ENCODE data around the gene ADARB2.
"Not testable (repeated sequence)": the region's sequence is repeated elsewhere in the genome, so short reads cannot be mapped to it uniquely, and the experiment has no call there.

ADARB2 gene

GRCh38 chr10:1422275-1422674, 315.1 kb downstream of the ADARB2 start:
- H3K4me2 ChIP-seq = peak overlapping the region; percentile 84
- no peak overlapping the region for H3K27ac ChIP-seq
- H3K4me3 ChIP-seq = no peak overlapping the region
- H3K9ac ChIP-seq = no peak overlapping the region
- no peaks in the 10 kb centered on the region for H3K36me3 ChIP-seq
- H4K20me1 ChIP-seq = peaks cover 8% of the 10 kb centered on the region; the same call in 1 of the 2 replicates
- no peak for TF ChIP-seq Cebpa-rat (IDR thresholded peaks at IDR 0.05)
- H3K9me3 ChIP-seq = peaks cover 4% of the 10 kb centered on the region; the same call in 1 of the 2 replicates
- H3K4me1 ChIP-seq = peaks cover 100% of the 10 kb centered on the region
- H3K27me3 ChIP-seq = no peaks in the 10 kb centered on the region

GRCh38 chr10:1420661-1421362, 316.5 kb downstream of the ADARB2 start:
- H3K4me1 ChIP-seq = peaks cover 97% of the 10 kb centered on the region
- no peaks in the 10 kb centered on the region for H3K27me3 ChIP-seq
- peak overlapping the region; percentile 74 for H3K4me2 ChIP-seq
- H3K9me3 ChIP-seq = peaks cover 14% of the 10 kb centered on the region; the same call in 1 of the 2 replicates
- H4K20me1 ChIP-seq = peaks cover 8% of the 10 kb centered on the region; the same call in 1 of the 2 replicates
- H3K4me3 ChIP-seq = no peak overlapping the region
- H3K27ac ChIP-seq = no peak overlapping the region
- no peak for TF ChIP-seq Cebpa-rat (IDR thresholded peaks at IDR 0.05)
- no peaks in the 10 kb centered on the region for H3K36me3 ChIP-seq
- no peak overlapping the region for H3K9ac ChIP-seq

- no peaks in the 10 kb centered on the region for H3K36me3 ChIP-seq
- no peak for TF ChIP-seq Cebpa-rat (IDR thresholded peaks at IDR 0.05)
- H3K27ac ChIP-seq = no peak overlapping the region
- no peaks in the 10 kb centered on the region for H3K27me3 ChIP-seq
- peaks cover 3% of the 10 kb centered on the region; the same call in 1 of the 2 replicates for H4K20me1 ChIP-seq
- peaks cover 20% of the 10 kb centered on the region; the same call in 1 of the 2 replicates for H3K9me3 ChIP-seq
- no peak overlapping the region for H3K4me3 ChIP-seq
- H3K9ac ChIP-seq = no peak overlapping the region
- H3K4me1 ChIP-seq = peaks cover 89% of the 10 kb centered on the region
- peak overlapping the region; percentile 74 for H3K4me2 ChIP-seq
These were observed 317.3 kb downstream of the ADARB2 start for GRCh38 chr10:1419796-1420610.

GRCh38 chr10:1418031-1418550, 319.2 kb downstream of the ADARB2 start:
- Histone ChIP-seq H3K27ac (peak overlapping the region; percentile 60; the same call in 1 of the 2 replicates), H3K4me2 (peak overlapping the region; percentile 55; the same call in 1 of the 2 replicates), H3K36me3 (no peaks in the 10 kb centered on the region), H3K27me3 (no peaks in the 10 kb centered on the region), H3K4me3 (no peak overlapping the region), H3K4me1 (peaks cover 84% of the 10 kb centered on the region), H3K9me3 (peaks cover 29% of the 10 kb centered on the region; the same call in 1 of the 2 replicates), H3K9ac (no peak overlapping the region), H4K20me1 (no peaks in the 10 kb centered on the region; the same call in 1 of the 2 replicates)
- no peak for TF ChIP-seq Cebpa-rat (IDR thresholded peaks at IDR 0.05)

GRCh38 chr10:1417574-1417973, 319.8 kb downstream of the ADARB2 start:
- no peak overlapping the region for H3K9ac ChIP-seq
- H4K20me1 ChIP-seq = no peaks in the 10 kb centered on the region; the same call in 1 of the 2 replicates
- H3K36me3 ChIP-seq = no peaks in the 10 kb centered on the region
- no peak overlapping the region for H3K4me3 ChIP-seq
- TF ChIP-seq Cebpa-rat (IDR thresholded peaks at IDR 0.05) = no peak
- peak overlapping the region; percentile 55 for H3K4me2 ChIP-seq
- peak overlapping the region; percentile 60 for H3K27ac ChIP-seq
- peaks cover 84% of the 10 kb centered on the region for H3K4me1 ChIP-seq
- peaks cover 29% of the 10 kb centered on the region; the same call in 1 of the 2 replicates for H3K9me3 ChIP-seq
- no peaks in the 10 kb centered on the region for H3K27me3 ChIP-seq

GRCh38 chr10:1416456-1417037, 320.8 kb downstream of the ADARB2 start:
- TF ChIP-seq Cebpa-rat (IDR thresholded peaks at IDR 0.05) = no peak
- Histone ChIP-seq H3K4me3 (no peak overlapping the region), H3K4me1 (peaks cover 84% of the 10 kb centered on the region), H3K27me3 (no peaks in the 10 kb centered on the region), H4K20me1 (no peaks in the 10 kb centered on the region; the same call in 1 of the 2 replicates), H3K36me3 (no peaks in the 10 kb centered on the region), H3K27ac (peak overlapping the region; percentile 49; the same call in 1 of the 2 replicates), H3K9me3 (peaks cover 29% of the 10 kb centered on the region; the same call in 1 of the 2 replicates), H3K9ac (no peak overlapping the region), H3K4me2 (peak overlapping the region; percentile 55)

GRCh38 chr10:1414893-1415292, 322.4 kb downstream of the ADARB2 start:
- no peak overlapping the region for H3K9ac ChIP-seq
- H3K4me2 ChIP-seq = no peak overlapping the region
- no peak overlapping the region for H3K4me3 ChIP-seq
- no peak for TF ChIP-seq Cebpa-rat (IDR thresholded peaks at IDR 0.05)
- H3K27me3 ChIP-seq = no peaks in the 10 kb centered on the region
- peaks cover 84% of the 10 kb centered on the region for H3K4me1 ChIP-seq
- no peak overlapping the region for H3K27ac ChIP-seq
- no peaks in the 10 kb centered on the region; the same call in 1 of the 2 replicates for H4K20me1 ChIP-seq
- H3K36me3 ChIP-seq = no peaks in the 10 kb centered on the region
- peaks cover 29% of the 10 kb centered on the region; the same call in 1 of the 2 replicates for H3K9me3 ChIP-seq

- not testable (repeated sequence) for H3K4me3 ChIP-seq, H3K36me3 ChIP-seq, H4K20me1 ChIP-seq, H3K27ac ChIP-seq, H3K9ac ChIP-seq, H3K27me3 ChIP-seq
- Histone ChIP-seq H3K9me3 (peaks cover 29% of the 10 kb centered on the region; the same call in 1 of the 2 replicates), H3K4me2 (peak overlapping the region; percentile 78), H3K4me1 (peaks cover 84% of the 10 kb centered on the region)
These were observed 323.0 kb downstream of the ADARB2 start for GRCh38 chr10:1414346-1414745.

- Histone ChIP-seq H3K27ac (no peak overlapping the region; the same call in 1 of the 2 replicates), H3K4me1 (peaks cover 84% of the 10 kb centered on the region), H3K9ac (no peak overlapping the region), H3K4me3 (no peak overlapping the region), H3K36me3 (no peaks in the 10 kb centered on the region), H4K20me1 (no peaks in the 10 kb centered on the region; the same call in 1 of the 2 replicates), H3K4me2 (peak overlapping the region; percentile 78), H3K27me3 (no peaks in the 10 kb centered on the region), H3K9me3 (peaks cover 29% of the 10 kb centered on the region; the same call in 1 of the 2 replicates)
- TF ChIP-seq Cebpa-rat (IDR thresholded peaks at IDR 0.05) = no peak
These were observed 323.5 kb downstream of the ADARB2 start for GRCh38 chr10:1413823-1414222.

Measured in BLaER1 (cell line).